Measurements from ENCODE around the gene CBLC. TPM values are rescaled to one million over a fixed set of nuclear protein-coding genes. Genes with fewer than 3 reads are reported as not detected.

Gene CBLC
- total RNA-seq, 1 donor from 2014 or later: not detected

GRCh38 chr19:44732235-44733014 lies 45.3 kb upstream of the CBLC start:
- no peaks in the 10 kb centered on the region for H3K9me3 Mint-ChIP-seq (ENCODE audit: low read depth)
- TF ChIP-seq CTCF (IDR thresholded peaks at IDR 0.05): no peak

DNA sequence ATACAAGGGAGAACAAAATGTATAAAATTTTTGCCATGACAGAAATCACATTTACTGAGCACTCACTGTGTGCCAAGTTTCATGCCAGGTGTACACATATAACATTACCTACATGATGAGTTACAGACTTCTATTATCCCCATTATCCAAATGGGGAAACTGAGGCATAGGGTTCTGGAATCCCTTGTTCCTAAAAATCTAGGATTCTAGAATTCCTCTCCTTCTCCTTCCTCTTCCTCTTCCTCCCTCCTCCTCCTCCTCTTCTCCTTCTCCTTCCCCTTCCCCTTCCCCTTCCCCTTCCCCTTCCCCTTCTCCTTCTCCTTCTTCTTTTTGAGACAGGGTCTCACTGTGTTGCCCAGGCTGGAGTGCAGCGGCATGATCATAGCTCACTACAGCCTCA lies 43.3 kb upstream of the CBLC start:
- no peak for TF ChIP-seq CTCF (IDR thresholded peaks at IDR 0.05)
- H3K4me3 Mint-ChIP-seq (ENCODE audit: unreplicated experiment): no peak overlapping the region
- no peaks in the 10 kb centered on the region for H3K9me3 Mint-ChIP-seq (ENCODE audit: low read depth)
- H3K4me1 Mint-ChIP-seq (ENCODE audit: low read depth): peaks cover 13% of the 10 kb centered on the region
- no peak overlapping the region for H3K27ac Mint-ChIP-seq (ENCODE audit: unreplicated experiment)
- H3K27me3 Mint-ChIP-seq (ENCODE audit: low read depth): no peaks in the 10 kb centered on the region
- no peaks in the 10 kb centered on the region for H3K36me3 Mint-ChIP-seq (ENCODE audit: low read depth)
- DNase-seq (ENCODE audit: low spot score): no peak

More at GRCh38 chr19:44732235-44733014, 45.3 kb upstream of the CBLC start:
- DNase-seq (ENCODE audit: low spot score): no peak
- peaks cover 3% of the 10 kb centered on the region for H3K4me1 Mint-ChIP-seq (ENCODE audit: low read depth)
- no peak overlapping the region for H3K4me3 Mint-ChIP-seq (ENCODE audit: unreplicated experiment)
- H3K27me3 Mint-ChIP-seq (ENCODE audit: low read depth): no peaks in the 10 kb centered on the region
- H3K27ac Mint-ChIP-seq (ENCODE audit: unreplicated experiment): no peak overlapping the region
- H3K36me3 Mint-ChIP-seq (ENCODE audit: low read depth): no peaks in the 10 kb centered on the region

DNA sequence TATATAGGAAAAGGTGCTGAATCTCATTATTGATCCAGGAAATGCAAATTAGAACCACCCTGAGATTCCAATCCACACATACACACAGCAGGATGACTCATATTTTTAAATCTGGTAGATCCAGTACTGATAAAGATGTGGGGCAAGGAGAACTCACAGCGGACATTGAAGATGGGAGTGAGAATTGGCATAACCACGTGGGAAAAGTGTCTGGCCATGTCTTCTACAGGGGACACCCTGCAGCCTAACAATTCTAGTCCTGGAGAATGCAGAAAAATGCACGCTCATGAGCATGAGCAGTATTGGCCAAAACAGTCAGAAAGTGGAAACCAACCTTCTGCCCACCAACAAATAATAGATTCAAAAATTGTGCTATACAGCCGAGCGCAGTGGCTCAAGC lies 42.7 kb upstream of the CBLC start:
- TF ChIP-seq CTCF (IDR thresholded peaks at IDR 0.05): no peak
- Mint-ChIP-seq H3K4me3 (ENCODE audit: unreplicated experiment) (no peak overlapping the region), H3K36me3 (ENCODE audit: low read depth) (no peaks in the 10 kb centered on the region), H3K27me3 (ENCODE audit: low read depth) (no peaks in the 10 kb centered on the region), H3K9me3 (ENCODE audit: low read depth) (no peaks in the 10 kb centered on the region), H3K27ac (ENCODE audit: unreplicated experiment) (no peak overlapping the region), H3K4me1 (ENCODE audit: low read depth) (peaks cover 14% of the 10 kb centered on the region)
- no peak for DNase-seq (ENCODE audit: low spot score)

- Mint-ChIP-seq H3K9me3 (ENCODE audit: low read depth) (no peaks in the 10 kb centered on the region), H3K36me3 (ENCODE audit: low read depth) (no peaks in the 10 kb centered on the region), H3K27ac (ENCODE audit: unreplicated experiment) (no peak overlapping the region), H3K4me1 (ENCODE audit: low read depth) (peaks cover 35% of the 10 kb centered on the region), H3K4me3 (ENCODE audit: unreplicated experiment) (no peak overlapping the region), H3K27me3 (ENCODE audit: low read depth) (no peaks in the 10 kb centered on the region)
- TF ChIP-seq CTCF (IDR thresholded peaks at IDR 0.05): no peak
- DNase-seq (ENCODE audit: low spot score): no peak
These were observed 40.2 kb upstream of the CBLC start for GRCh38 chr19:44737238-44738071.

DNA sequence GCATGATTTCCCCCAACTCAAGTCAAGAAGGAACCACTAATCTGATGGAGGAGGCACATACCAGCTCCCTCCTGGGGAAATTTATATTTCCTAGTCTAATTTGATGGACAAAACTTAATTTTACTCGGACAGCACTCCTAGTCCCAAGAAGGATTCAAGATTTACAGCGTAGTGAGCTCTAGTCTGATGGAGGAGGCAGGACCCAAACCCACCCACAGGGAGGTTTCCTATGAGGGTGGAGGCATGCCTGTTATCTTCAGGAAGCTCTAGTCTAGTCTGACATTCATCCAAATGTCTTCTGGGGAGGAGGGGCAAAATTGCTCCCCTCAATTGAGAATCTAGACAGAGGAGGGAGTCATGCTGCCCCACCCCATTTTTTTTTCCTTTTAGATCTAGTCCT lies 39.6 kb upstream of the CBLC start:
- no peaks in the 10 kb centered on the region for H3K27me3 Mint-ChIP-seq (ENCODE audit: low read depth)
- no peaks in the 10 kb centered on the region for H3K9me3 Mint-ChIP-seq (ENCODE audit: low read depth)
- DNase-seq (ENCODE audit: low spot score): no peak
- no peaks in the 10 kb centered on the region for H3K36me3 Mint-ChIP-seq (ENCODE audit: low read depth)
- H3K4me1 Mint-ChIP-seq (ENCODE audit: low read depth): peaks cover 41% of the 10 kb centered on the region
- H3K4me3 Mint-ChIP-seq (ENCODE audit: unreplicated experiment): no peak overlapping the region
- H3K27ac Mint-ChIP-seq (ENCODE audit: unreplicated experiment): no peak overlapping the region
- no peak for TF ChIP-seq CTCF (IDR thresholded peaks at IDR 0.05)
